Adrenal gland (tissue), 12 donors: ENCODE results near the gene PICK1. TPM values are rescaled to one million over a fixed set of nuclear protein-coding genes. Genes with fewer than 3 reads are reported as not detected.

Source experiments
- DNase-seq, 7 donors: peaks; one replicate each; pipeline ENCODE4 v3.0.0-alpha.2; 2019 to 2020
- H3K27ac ChIP-seq, 5 donors: fragments of 200-600 bp; sonication (generic) in 4 of 5; 1 replicate in 3 of 5; 2 replicates in 2 of 5; pipeline versions ENCODE4 v1.5.1 to v1.8.0; 2016 to 2020; ENCODE audit warnings: mild to moderate bottlenecking in 1 of 5
- H3K27me3 ChIP-seq: fragments of 200-600 bp; 2 replicates; pipeline ENCODE4 v1.8.0; 2021
- H3K36me3 ChIP-seq, 2 donors: fragments of 200-600 bp; replicated peaks in 1 of 2; 1 replicate in 1 of 2; 2 replicates in 1 of 2; pipeline versions ENCODE4 v1.5.1 to v1.8.0; 2018 to 2022
- H3K4me1 ChIP-seq, 2 donors: fragments of 200-600 bp; replicated peaks in 1 of 2; 1 replicate in 1 of 2; 2 replicates in 1 of 2; pipeline versions ENCODE4 v1.5.1 to v1.8.0; 2018 to 2021
- H3K4me3 ChIP-seq, 4 donors: fragments of 200-600 bp; sonication (generic) in 3 of 4; one replicate each; pipeline ENCODE4 v1.5.1; 2016 to 2018
- H3K9me3 ChIP-seq, 3 donors: fragments of 200-600 bp; sonication (generic) in 1 of 3; replicated peaks in 1 of 3; 1 replicate in 2 of 3; 2 replicates in 1 of 3; pipeline versions ENCODE4 v1.5.1 to v1.8.0; 2016 to 2021
- POLR2A ChIP-seq, 2 donors: fragments of 450-650 bp; IDR thresholded peaks; one replicate each; pipeline ENCODE4 v1.6.1; 2017; ENCODE audit warnings: antibody characterized with exemption in 2 of 2, mild to moderate bottlenecking in 2 of 2, moderate library complexity in 1 of 2
- whole genome bisulfite sequencing, 4 donors: extraction: QIAGEN DNeasy Blood & Tissue Kit in 2 of 4; methylation state at CpG; one replicate each; pipeline versions ENCODE4 v1.1.5 to v1.1.7; 2013 to 2017; 5-methylcytosine and 5-hydroxymethylcytosine counted together
- intact Hi-C, 2 donors: fragments of 100-400 bp; cut with DNase I; formaldehyde crosslinking; loops; one replicate each; pipeline versions ENCODE4 v1.14.1 to v1.15.0; 2022 to 2023
- polyA plus RNA-seq, 3 donors: library from polyadenylated mRNA; stranded (reverse); fragments of 200-250 nt in 2 of 3; fragments of 350-450 nt in 1 of 3; fragmentation: Illumina TruSeq in 1 of 3; extraction: RNeasy Lipid Tissue Mini Kit (QIAGEN cat#74804) in 1 of 3; gene quantifications; one replicate each; pipeline ENCODE4 v1.2.3, GENCODE V29; 2013 to 2014
- total RNA-seq, 9 donors: library from RNA; depleted of rRNA in 4 of 9; stranded (reverse); fragments of >200 nt in 4 of 9; fragments of 120-200 nt in 1 of 9; fragmentation: NEBNext Ultra II Directional in 1 of 9; extraction: Animal tissue kit (Norgen Biotek cat#: 25700) in 1 of 9; gene quantifications; one replicate each; pipeline versions ENCODE4 v1.1.0 to v1.2.4, GENCODE V29; 2013 to 2023
- TF ChIP-seq, protein P1 (sequence below), 6 experiments: fragments of 450-650 bp in 4 of 6; fragments of 200-600 bp in 2 of 6; sonication (generic) in 1 of 6; IDR thresholded peaks; 1 replicate in 5 of 6; 2 replicates in 1 of 6; pipeline versions ENCODE4 v1.5.1 to v1.8.0; 2016 to 2021; ENCODE audit warnings: antibody characterized with exemption in 6 of 6, mild to moderate bottlenecking in 2 of 6, moderate library complexity in 1 of 6
- donor health status: healthy with polysubstance abuse.
- donor health status: Bipolar disorder and iron deficiency.
- donor health status: DM: yes; HTN: yes; CAD: no.
- donor health status: DM: no; HTN: no; CAD: no.
- donor health status: DM: no; HTN: no; CAD: no.
- donor health status: DM: yes; HTN: yes; CAD: no.

Gene PICK1
- total and polyA plus RNA-seq, 12 donors: 28.7 to 93.6 (median 39.0) TPM

DNA sequence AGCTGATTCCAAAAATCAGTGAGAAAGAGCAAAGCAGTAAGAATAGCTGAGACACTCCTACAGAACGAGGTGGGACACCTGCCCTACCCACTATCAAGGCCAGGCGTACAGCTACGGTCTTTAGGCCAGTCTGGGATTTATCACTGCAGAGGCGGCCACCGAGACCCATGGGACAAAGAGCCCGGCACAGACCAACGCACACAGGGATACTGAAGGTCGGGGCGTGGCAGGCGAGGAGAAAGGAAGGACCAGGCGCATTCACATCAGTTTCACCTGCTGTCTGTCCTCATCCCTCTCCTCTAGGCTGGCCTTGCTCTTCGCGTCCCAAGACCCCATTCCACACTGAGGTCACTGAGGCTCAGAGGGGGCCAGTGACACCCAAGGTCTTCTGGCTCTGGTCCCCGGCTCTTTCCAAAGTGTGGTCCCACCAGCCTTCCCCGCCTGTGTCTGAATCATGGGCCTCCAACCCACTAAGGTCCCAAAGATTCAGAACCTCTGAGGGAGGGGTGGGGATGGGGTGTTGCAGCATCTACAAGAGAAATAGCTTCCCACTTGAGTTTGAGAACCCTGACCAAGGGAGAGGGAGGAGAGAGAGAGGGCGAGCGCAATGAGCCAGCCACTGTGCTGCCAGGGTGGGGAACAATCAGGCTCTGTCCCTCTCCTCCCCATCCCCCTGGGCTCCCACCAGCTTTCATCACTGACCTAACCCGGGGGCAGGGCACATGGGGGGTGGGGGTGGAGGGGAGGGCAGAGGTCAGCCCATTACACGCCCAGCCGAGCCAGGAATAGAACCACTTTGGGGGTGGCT, 7.2 kb upstream of the PICK1 start:
- no peak overlapping the region for H3K4me3 ChIP-seq
- no peak overlapping the region for H3K27ac ChIP-seq
- no peaks in the 10 kb centered on the region for H3K36me3 ChIP-seq
- H3K27me3 ChIP-seq: no peaks in the 10 kb centered on the region
- DNase-seq: no peak
- H3K4me1 ChIP-seq: peaks cover 0 to 7% of the 10 kb centered on the region in 2 donors
- 69 to 83% (median 79%) methylated on average over 5 to 20 of the region's 20 CpGs for WGBS, 4 donors
- TF ChIP-seq, protein P1, sequence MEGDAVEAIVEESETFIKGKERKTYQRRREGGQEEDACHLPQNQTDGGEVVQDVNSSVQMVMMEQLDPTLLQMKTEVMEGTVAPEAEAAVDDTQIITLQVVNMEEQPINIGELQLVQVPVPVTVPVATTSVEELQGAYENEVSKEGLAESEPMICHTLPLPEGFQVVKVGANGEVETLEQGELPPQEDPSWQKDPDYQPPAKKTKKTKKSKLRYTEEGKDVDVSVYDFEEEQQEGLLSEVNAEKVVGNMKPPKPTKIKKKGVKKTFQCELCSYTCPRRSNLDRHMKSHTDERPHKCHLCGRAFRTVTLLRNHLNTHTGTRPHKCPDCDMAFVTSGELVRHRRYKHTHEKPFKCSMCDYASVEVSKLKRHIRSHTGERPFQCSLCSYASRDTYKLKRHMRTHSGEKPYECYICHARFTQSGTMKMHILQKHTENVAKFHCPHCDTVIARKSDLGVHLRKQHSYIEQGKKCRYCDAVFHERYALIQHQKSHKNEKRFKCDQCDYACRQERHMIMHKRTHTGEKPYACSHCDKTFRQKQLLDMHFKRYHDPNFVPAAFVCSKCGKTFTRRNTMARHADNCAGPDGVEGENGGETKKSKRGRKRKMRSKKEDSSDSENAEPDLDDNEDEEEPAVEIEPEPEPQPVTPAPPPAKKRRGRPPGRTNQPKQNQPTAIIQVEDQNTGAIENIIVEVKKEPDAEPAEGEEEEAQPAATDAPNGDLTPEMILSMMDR (IDR thresholded peaks at IDR 0.05): no peak
- no peak for TF ChIP-seq POLR2A (IDR thresholded peaks at IDR 0.05)
- intact Hi-C loops: loop anchor here (5.0 to 10.0 kb wide), 3 partner anchors 302 to 522 kb away; partner anchors contain the start of gene DMC1 (in 1 of the 2)
- H3K9me3 ChIP-seq: no peaks in the 10 kb centered on the region

DNA sequence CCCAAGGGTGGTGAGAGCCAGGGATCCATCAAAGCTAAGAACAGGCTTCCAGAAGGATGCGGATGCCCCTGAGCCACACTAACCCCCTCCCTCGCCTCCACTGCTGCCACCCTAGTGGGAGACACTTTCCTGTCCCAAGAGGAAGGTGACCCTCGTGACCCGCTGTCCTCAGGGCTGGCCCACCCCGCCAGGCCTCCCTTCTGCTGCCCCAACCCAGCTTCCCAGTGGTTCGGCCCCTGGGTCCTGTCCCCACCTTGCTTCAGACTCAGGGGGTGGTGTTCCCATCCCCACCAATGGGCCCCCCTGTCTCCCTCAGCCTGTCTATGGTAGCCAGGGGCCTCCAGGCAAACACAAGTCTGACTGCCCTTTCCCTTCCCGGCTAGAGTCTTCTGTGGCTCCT, 6.5 kb upstream of the PICK1 start:
- no peak overlapping the region for H3K27ac ChIP-seq

DNA sequence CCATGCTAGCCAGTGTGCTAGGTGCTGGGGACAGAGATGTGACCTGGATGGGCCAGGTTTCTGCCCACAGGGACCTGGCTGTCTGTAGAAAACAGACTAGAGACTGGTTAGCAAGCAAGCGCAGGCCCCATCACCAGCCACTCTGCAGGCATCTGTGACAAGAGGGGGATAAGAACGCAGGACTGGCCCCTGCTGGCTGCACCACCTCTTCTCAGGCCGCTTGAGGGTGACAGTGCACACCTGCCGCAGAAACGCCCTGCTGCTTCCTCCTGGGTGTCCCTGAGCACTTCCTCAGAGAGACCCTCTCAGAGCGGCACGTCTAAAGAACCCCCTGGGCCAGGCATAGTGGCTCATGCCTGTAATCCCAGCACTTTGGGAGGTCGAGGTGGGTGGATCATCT, 5.9 kb upstream of the PICK1 start:
- Histone ChIP-seq H3K4me3 (no peak overlapping the region), H3K36me3 (no peaks in the 10 kb centered on the region), H3K27ac (no peak overlapping the region), H3K4me1 (peaks cover 0 to 7% of the 10 kb centered on the region in 2 donors), H3K27me3 (no peaks in the 10 kb centered on the region), H3K9me3 (no peaks in the 10 kb centered on the region)
- 36 to 79% (median 76%) methylated on average over 3 to 8 of the region's 8 CpGs for WGBS, 4 donors
- TF ChIP-seq, protein P1 (IDR thresholded peaks at IDR 0.05): no peak
- TF ChIP-seq POLR2A (IDR thresholded peaks at IDR 0.05): no peak
- intact Hi-C loops: loop anchor here (5.0 to 10.0 kb wide), 3 partner anchors 301 to 521 kb away; partner anchors contain the start of gene DMC1 (in 1 of the 2)
- DNase-seq: no peak

More for the DNA sequence above, 6.5 kb upstream of the PICK1 start:
- no peak overlapping the region for H3K4me3 ChIP-seq
- no peaks in the 10 kb centered on the region for H3K36me3 ChIP-seq
- no peaks in the 10 kb centered on the region for H3K27me3 ChIP-seq
- no peaks in the 10 kb centered on the region for H3K9me3 ChIP-seq
- WGBS, 4 donors: 84 to 94% (median 86%) methylated on average over 4 to 7 of the region's 7 CpGs
- TF ChIP-seq, protein P1 (IDR thresholded peaks at IDR 0.05): no peak
- no peak for TF ChIP-seq POLR2A (IDR thresholded peaks at IDR 0.05)
- DNase-seq: no peak
- H3K4me1 ChIP-seq: peaks cover 0 to 7% of the 10 kb centered on the region in 2 donors
- intact Hi-C loops: loop anchor here (5.0 to 10.0 kb wide), 3 partner anchors 302 to 522 kb away; partner anchors contain the start of gene DMC1 (in 1 of the 2)
